ENCODE results near the gene AP1G1.
"Not testable (repeated sequence)": the region's sequence is repeated elsewhere in the genome, so short reads cannot be mapped to it uniquely, and the experiment has no call there.

The AP1G1 gene

DNA sequence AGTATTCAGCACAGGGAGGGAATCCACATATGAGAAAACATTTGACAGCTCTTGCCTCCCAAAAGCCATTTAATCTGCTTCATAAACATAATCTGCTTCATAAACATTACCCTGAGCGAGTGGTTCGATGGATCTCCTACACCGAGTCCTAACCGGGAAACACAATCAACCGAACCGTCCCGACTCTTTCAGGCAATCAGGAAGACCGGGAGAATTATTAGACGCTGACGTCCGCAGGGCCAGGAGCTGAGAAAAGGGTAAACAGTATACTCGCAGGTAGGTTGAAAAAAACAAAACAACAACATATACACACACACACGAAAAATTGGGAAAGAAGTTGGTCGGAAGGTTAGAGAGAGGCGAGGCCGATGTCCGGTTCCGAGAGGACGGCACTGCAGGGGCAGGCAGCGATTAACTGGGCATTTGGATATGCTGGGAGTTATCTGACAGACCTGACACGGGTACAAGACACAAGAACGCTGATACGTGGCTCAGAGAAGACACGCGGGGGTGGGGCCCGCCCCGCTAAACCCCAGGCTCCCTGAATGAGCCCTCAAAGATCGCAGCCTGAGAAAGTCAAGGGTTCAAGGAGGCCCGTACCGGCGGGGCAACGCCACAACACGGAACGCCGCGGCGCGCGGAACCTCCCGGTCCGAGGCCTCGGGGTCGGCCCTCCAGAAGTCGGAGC lies 585 bp downstream of the AP1G1 start:
- peak; percentile 57 for DNase-seq (ENCODE audit: low read depth)

DNA sequence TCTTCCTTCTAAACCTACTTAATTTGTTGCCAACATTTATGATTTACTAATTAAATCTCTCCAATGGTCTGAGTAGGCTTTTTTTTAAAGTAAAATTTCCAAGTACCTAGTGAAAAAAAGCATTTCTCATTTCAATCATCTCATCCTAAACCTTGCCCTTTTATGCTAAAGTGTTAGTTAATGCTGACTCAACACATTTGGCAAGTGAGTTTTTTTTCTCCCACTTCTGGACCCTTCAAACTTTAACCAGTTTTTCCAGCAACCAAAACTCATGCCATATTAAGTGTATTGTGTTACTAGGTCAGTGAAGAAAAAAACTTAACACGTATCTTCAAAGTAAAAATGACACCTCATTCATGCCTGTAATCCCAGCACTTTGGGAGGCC lies 5.3 kb downstream of the AP1G1 start:
- DNase-seq (ENCODE audit: low read depth): no peak

DNA sequence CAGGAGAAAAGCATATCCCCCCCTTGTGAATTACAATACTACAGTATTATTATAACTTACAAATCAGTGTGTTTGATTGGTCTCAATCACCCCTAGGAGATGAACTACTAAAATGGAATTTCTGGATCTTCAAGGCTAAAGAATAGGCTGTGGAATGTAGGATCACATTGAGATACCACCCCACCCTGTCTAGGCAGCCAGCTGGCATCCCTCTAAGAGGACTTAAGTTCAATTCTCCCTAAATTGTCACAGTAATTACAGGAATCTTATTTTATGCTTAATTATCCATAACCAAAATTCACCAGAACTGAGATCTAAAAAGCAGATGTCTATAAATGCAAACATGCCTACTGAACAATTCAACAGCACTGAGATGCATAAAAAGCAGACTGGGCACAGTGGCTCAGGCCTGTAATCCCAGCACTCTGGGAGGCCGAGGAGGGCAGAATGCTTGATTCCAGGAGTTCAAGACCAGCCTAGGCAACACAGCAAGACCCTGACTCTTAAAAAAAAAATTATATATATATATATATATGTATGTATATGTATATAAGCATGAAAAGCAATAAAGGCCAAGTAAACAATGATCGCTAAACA lies 12.0 kb downstream of the AP1G1 start:
- peak; percentile 44 for DNase-seq (ENCODE audit: low read depth)

DNA sequence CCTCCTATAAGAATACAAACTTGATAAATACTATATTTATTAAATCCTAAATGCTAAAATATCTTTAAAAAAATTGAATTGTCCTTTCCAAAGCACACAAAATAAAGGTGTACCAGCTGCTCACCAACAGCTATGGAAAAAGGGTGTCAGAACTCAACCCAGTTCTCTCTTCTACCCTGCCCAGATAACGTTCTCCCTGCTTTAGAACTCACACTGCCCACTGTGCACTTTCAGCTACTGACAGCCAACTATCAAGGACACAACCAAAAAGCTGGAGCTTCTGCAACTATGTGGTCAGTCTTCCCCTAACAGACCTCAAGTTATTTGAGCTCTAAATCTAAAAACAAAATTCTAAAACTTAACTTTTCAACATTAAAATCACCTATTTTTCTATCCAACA lies 13.7 kb downstream of the AP1G1 start:
- DNase-seq (ENCODE audit: low read depth): no peak

DNA sequence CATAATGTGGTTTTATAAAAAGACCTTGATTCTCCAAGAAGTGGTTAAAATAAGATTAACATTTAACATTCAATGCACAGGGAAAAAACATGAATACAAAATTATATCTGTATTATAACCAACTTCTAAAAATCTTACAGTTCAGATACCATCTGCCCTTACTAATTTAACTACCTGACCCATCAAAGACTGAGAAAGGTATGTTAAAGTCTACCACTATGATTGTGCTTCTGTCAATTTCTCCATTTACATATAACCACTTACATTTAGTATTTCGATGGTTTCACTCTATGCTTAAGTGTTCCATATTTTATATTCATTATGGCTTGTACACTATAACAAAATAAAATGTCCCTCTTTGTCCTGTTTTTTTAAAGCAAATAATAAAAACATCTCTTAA lies 14.6 kb downstream of the AP1G1 start:
- DNase-seq (ENCODE audit: low read depth): no peak

DNA sequence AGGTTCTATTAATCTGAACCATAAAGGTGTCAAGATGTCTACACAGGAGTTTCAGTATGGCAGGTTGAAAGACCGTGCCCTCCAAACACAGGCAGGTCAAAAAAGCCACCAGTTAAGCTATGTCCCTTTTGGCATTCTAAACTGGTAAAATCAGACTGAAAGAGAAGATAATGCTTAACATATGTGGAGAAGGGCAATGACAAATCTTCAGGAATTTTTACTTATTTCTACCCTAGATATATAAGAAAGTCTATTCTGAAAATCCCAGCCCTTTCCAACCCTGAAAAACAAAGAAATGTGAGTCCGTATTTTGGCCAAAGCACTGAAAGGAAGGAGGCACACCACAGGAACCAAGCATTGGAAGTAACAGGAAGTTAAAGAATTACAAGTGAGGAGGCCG lies 16.5 kb downstream of the AP1G1 start:
- DNase-seq (ENCODE audit: low read depth): peak; percentile 31

DNA sequence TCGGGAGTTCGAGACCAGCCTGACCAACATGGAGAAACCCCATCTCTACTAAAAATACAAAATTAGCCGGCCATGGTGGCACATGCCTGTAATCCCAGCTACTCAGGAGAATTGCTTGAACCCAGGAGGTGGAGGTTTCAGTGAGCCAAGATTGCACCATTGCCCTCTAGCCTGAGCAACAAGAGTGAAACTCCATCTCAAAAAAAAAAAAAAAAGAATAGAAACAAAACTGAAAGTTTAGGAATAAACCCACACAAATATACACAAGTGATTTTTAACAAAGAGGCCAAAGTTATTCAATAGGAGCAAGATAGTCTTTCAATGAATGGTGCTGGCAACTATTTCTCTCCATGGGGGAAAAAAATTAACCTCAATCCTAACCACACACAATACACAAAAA lies 18.3 kb downstream of the AP1G1 start:
- DNase-seq (ENCODE audit: low read depth): not testable (repeated sequence)

DNA sequence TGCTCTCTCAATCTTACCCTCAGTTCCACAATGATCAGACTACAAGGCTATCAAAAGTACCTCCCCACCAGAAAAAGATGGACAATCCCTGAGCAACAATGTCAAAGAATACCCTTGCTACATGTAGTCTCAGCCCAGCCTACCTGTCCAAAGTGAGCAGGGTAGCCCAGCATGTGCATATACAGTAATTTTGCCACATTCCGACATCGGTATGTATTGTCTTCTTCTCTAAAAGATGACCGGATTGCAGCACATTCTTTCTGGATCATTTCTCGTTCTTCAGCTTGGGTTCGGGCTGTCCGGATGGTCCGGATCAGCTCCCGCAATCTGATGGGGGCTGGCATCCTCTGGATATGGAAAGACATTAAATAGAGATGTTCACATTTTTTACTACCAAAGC lies 19.5 kb downstream of the AP1G1 start:
- no peak for DNase-seq (ENCODE audit: low read depth)

DNA sequence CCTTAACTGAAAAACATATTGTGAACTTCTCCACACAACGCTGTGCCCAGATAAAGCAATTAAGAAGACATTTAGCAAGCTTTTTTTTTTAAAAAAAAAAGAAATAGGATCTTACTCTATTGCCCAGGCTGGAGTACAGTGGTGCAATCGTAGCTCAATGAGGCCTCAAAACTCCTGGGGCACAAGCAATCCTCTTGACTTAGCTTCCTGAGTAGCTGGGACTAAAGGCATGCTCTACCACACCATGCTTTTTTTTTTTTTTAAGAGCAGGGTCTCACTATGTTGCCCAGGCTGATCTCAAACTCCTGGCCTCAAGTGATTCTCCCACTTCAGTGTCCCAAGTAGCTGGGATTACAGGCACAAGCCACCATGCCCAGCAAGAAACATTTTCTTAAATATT lies 20.1 kb downstream of the AP1G1 start:
- no peak for DNase-seq (ENCODE audit: low read depth)

DNA sequence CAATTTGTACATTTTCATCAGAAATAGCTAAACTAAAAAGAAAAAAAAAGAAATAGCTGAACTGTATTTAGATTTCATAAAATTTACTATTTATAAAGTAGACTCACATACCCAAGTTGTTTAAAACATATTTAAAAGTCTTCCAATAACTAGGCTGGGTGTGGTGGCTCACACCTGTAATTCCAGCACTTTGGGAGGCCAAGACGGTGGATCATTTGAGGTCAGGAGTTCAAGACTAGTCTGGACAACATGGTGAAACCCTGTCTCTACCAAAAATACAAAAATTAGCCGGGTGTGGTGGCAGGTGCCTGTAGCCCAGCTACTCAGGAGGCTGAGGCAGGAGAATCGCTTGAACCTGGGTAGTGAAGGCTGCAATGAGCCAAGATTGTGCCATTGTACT lies 23.5 kb downstream of the AP1G1 start:
- not testable (repeated sequence) for DNase-seq (ENCODE audit: low read depth)

DNA sequence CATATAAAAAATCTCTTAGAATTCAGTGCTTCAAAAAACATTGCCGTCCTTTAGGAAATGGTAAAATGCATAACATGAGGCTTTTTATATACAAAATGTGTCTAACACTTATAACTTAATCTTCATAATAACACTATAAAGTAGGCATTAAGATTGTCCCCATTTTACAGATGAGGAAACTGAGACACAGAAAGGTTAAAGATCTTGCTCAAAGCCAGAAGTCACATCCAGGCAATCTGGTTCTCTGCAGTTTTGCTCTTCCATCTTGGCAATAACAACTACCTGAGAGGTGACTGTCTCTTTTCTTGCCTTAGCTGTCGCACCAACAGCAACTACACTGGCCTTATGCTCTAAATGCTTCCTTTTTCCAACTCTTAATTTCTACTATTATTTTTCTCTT lies 24.5 kb downstream of the AP1G1 start:
- DNase-seq (ENCODE audit: low read depth): no peak

DNA sequence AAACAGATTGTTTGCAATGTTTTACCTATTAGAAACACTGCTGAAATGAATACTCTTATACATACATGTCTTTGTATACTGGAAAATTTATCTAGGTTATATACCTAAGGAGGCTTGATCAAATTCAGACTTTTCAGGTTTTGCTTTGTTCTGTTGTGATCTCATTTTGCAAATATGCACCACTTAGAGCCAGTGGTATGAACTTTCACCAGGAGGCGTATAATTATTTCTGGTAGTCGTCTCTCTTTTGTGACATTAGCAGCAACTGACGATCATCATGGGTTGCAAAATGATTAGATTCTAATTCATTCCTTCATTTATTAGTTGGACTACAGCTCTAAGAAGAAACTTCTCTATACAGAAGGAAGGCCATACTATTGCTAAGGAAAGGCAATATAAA lies 26.9 kb downstream of the AP1G1 start:
- peak; percentile 41 for DNase-seq (ENCODE audit: low read depth)

DNA sequence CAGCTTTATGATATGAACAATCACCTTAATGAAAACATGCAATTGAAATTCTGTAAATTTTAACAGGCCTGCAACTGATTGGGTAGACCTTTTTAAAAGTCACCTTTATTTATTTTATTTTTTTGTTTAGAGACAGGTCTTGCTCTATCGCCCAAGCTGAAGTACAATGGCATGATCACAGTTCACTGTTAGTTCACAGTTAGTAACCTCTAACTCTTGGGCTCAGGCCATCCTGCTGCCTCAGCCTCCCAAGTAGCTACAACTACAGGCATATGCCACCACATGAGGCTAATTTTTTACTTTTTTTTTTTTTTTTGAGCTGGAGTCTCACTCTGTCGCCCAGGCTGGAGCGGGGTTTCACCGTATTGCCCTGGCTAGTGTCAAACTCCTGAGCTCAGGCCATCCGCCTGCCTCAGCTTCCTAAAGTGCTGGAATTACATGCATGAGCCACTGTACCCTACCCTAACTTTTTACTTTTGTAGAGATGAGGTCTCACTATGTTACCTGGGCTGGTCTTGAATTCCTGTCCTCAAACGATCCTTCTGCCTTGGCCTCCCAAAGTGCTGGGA lies 28.0 kb downstream of the AP1G1 start:
- DNase-seq (ENCODE audit: low read depth): no peak

DNA sequence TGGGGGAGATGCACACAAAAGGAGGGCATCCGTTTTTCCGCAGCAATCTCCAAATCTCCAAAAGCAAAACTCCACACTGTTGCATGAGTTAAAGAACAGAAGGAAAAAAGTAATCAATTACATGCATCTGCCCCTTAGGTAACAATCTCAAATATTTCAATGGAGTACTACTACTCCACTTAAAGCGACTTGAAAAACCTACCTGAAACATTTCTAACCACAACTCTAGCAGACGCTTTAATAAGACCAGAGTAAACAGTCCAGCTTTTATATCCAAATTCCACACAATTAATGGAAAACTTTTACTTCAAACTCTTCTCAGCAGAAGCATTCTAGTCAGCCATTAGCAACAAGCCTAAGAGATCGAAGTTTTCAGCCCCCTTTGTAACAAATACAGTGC lies 29.9 kb downstream of the AP1G1 start:
- DNase-seq (ENCODE audit: low read depth): no peak

DNA sequence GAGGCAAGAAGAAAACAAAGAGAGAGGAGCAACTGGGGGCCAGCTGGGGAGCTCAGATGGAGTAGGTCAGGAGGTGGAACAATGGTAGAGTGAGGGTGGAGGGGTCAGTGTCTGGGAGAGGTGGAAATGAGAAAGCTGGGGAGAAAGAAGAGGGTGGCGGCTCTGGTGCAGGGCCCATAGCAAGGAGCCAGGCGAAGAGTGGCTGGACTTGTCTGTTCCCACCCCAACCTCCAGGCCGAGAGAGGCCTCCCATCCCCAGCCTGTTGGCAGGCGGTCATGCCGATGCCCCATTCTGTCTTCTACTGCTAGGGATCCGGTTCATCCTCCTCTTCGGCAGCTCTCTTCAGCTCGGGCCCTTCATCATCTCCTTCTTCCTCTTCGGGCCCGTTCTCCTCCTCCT lies 31.3 kb downstream of the AP1G1 start:
- no peak for DNase-seq (ENCODE audit: low read depth)

DNA sequence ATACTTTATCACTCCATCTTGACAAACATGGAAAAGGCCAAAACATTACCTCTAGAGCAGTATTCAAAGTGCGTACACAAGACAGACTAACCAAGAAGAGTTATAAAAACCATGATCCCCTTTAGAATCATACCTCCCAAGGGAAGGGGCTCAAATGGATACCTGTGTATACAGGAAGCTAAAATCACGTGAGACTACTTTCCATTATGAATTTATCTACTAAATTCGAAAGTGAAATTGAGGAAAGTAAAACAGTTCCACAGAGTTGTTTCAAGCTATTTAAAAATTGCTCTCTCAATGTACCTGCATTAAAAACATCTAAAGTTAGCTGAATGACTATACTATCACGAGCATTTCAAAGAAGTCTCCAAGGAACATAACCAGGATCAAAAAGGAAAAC lies 32.7 kb downstream of the AP1G1 start:
- DNase-seq (ENCODE audit: low read depth): no peak

DNA sequence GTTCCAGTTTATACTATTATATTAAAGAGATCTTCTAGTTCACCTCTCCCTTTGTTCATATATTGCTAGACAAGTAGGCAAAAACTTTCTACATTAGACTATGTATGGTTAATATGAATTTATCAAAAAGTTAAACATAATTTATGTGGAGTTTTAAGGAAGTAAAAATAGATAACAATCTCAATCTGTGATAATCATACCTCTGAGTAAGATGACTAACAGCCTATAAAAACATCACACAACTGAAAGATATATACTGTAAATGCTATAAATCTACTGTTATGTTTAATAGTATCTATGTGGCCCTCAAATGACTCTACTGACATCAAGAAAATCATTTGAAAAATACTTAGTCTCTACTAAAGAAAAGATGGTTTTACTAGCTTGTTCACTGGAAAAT lies 37.1 kb downstream of the AP1G1 start:
- DNase-seq (ENCODE audit: low read depth): peak; percentile 17

DNA sequence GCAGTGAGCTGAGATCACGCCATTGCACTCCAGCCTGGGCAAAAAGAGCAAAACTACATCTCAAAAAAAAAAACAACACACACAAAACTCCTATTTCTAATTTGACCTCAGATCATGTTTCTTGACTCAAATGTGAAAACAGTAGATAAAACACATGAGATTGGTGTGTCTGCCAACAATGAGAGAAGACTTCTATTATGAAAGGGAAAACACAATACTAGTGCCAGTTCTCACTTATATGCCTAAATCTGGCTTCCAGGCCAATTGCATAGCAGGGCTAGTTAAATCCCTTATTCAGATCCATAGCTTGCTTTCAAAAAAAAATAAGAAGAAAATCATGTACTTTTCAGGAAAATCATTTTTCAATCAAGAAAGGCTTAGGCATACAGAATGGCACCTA lies 39.4 kb downstream of the AP1G1 start:
- no peak for DNase-seq (ENCODE audit: low read depth)

DNA sequence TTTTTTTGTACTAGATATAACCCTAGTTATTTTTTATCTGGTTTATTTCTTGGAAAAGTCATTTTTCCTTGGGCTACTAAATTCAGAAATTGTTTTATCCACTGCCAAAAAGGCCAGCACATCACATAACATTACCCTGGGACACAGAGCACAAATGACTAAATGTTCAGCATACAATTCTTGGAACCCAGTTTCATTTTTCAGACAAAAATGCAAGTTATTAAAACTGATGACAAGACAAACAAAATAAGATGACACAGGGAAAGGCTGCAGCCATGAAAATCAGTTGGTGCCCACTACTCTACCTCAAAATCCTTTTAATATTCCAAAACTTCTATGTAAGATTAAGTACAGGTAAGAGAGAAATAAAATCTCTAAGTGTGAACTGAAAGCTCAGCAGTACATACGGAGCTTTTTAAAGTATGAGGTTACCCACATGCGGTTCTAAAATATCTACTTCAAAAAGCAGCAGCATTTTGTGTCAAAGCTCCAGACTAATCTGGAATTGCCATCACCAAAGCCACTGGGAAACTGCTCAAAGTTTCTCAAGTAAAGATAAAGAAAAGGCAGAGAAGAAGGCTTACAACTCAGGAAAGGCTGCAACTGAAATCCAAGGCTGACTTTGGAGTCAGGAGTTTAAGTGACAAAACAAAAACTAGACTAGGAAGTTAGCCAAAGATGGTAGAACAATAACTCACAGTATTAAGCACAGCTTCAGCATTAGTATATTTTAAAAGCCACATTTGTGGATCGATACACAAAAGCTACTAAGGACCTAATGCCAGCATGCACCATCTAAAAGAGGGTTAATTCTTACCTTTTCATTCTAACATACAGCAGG lies 41.4 kb downstream of the AP1G1 start:
- no peak for DNase-seq (ENCODE audit: low read depth)

DNA sequence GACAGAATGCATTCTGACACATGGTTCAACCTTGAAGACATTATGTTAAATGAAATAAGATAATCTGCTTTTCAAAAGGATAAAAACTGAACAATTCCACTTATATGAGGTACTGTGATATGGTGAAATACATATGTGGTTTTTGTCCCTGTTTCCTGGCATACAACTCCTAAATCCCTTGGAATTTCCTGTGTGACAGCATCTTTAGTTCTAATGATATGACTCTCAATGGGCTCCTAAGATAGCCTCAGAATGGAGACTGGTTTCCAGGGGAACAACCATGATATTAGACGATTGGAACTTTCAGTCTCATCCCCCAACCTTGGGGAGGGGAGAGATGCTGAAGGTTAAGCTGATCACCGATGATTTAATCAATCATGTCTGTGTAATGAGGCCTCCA lies 46.4 kb downstream of the AP1G1 start:
- DNase-seq (ENCODE audit: low read depth): peak; percentile 79

DNA sequence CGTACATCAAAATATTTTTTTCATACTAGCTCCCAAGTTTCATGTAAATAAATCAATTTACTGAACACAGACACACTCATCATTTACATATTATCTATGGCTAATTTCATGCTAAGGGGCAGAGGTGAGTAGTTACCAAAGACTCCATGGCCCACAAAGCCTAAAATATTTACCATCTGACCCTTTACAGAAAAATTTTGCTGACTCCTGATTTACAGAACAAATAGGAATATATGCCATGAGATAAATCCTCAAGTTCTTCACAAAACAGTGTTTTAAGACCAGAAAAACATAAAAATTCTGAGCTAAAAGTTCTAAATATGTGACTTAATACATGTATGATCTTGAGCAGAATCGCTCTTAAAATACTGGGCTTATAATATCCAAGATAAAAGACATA lies 47.5 kb downstream of the AP1G1 start:
- no peak for DNase-seq (ENCODE audit: low read depth)

DNA sequence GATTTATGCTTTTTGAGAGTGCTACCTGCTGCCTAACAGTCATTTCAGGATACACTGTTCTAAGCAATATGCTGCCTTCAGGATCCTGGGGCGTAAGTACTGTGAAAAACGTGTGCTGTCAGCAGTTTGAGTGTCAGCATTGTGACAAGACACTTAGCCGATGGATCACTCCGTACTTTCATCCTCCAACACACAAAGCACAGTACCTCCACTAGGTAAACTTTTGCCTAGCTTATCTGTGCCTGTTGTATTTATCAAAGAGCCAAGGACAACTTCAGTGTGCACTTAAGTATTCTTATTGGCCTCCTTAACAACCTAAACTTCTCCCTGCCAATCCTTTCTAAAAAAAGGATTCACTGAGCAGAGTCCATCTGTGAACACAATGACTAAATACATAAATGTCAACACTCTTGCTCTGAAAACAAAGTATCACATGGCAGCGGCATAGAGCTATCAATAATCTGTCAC lies 50.3 kb downstream of the AP1G1 start:
- DNase-seq (ENCODE audit: low read depth): no peak

DNA sequence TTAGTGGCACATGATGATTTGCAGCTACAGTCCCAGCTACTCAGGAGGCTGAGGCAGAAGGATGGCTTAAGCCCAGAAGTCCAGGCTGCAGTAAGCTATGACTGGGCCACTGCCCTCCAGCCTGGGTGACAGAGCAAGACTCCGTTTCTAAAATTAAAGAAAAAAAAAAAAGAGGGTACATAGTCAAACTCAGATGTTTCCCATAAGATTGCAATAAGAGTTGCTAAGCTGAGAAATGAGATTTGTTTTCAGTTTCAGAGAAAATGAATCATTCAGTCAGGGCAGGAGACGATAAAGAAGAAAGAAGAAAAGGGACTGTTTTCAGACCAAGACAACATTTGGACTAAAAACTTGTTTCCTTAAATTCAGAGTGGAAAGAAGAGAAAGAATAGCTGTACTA lies 54.0 kb downstream of the AP1G1 start:
- no peak for DNase-seq (ENCODE audit: low read depth)
